Heart left ventricle (tissue), 16 donors: ENCODE data around the gene QSOX2. TPM values are rescaled to one million over a fixed set of nuclear protein-coding genes. Genes with fewer than 3 reads are reported as not detected.

Source experiments
- ATAC-seq, 4 donors: fragments of 200-7000 bp; cut with Tn5 transposase; one replicate each; pipeline ENCODE4 v1.9.1; 2020 to 2022; ENCODE audit warnings: moderate library complexity in 4 of 4, mild to moderate bottlenecking in 3 of 4, moderate number of reproducible peaks in 1 of 4
- DNase-seq, 5 donors: peaks; one replicate each; pipeline ENCODE4 v3.0.0-alpha.2; 2020
- H3K27ac ChIP-seq, 12 donors: fragments of 200-600 bp; sonication (generic) in 4 of 12; one replicate each; pipeline versions ENCODE4 v1.5.0 to v1.8.0; 2016 to 2022; ENCODE audit warnings: mild to moderate bottlenecking in 2 of 12
- H3K27me3 ChIP-seq, 9 donors: fragments of 200-600 bp; sonication (generic) in 2 of 9; one replicate each; pipeline versions ENCODE4 v1.5.1 to v1.8.0; 2016 to 2022; ENCODE audit warnings: mild to moderate bottlenecking in 3 of 9
- H3K36me3 ChIP-seq, 9 donors: fragments of 200-600 bp; sonication (generic) in 2 of 9; one replicate each; pipeline versions ENCODE4 v1.5.0 to v1.8.0; 2018 to 2022; ENCODE audit warnings: mild to moderate bottlenecking in 2 of 9
- H3K4me1 ChIP-seq, 12 donors: fragments of 200-600 bp; sonication (generic) in 4 of 12; one replicate each; pipeline versions ENCODE4 v1.5.0 to v1.8.0; 2016 to 2022; ENCODE audit warnings: mild to moderate bottlenecking in 3 of 12
- H3K4me3 ChIP-seq, 12 donors: fragments of 200-600 bp; sonication (generic) in 4 of 12; one replicate each; pipeline versions ENCODE4 v1.5.0 to v1.8.0; 2017 to 2022; ENCODE audit warnings: mild to moderate bottlenecking in 9 of 12, moderate library complexity in 4 of 12
- H3K9me3 ChIP-seq, 12 donors: fragments of 200-600 bp; sonication (generic) in 4 of 12; one replicate each; pipeline versions ENCODE4 v1.5.0 to v1.8.0; 2016 to 2022; ENCODE audit warnings: mild to moderate bottlenecking in 1 of 12
- POLR2A ChIP-seq, 2 donors: fragments of 450-650 bp; IDR thresholded peaks; one replicate each; pipeline ENCODE4 v1.6.1; 2017; ENCODE audit warnings: antibody characterized with exemption in 2 of 2, mild to moderate bottlenecking in 2 of 2, moderate library complexity in 2 of 2
- WGBS, 4 donors: extraction: QIAGEN DNeasy Blood & Tissue Kit in 2 of 4; methylation state at CpG; one replicate each; pipeline versions ENCODE4 v1.1.5 to v1.1.7; 2013 to 2018; 5-methylcytosine and 5-hydroxymethylcytosine counted together
- intact Hi-C, 10 donors: fragments of 100-400 bp; cut with DNase I; formaldehyde crosslinking; loops; one replicate each; pipeline versions ENCODE4 v1.11.1 to v1.14.2; 2022
- polyA plus RNA-seq, 2 donors: library from polyadenylated mRNA; stranded (reverse); fragments of 200-250 nt; gene quantifications; one replicate each; pipeline ENCODE4 v1.2.3, GENCODE V29; 2013
- total RNA-seq, 9 donors: library from RNA; depleted of rRNA in 2 of 9; stranded (reverse); fragments of >200 nt in 2 of 9; fragmentation: NEBNext Ultra II Directional in 3 of 9; extraction: Animal tissue kit (Norgen Biotek cat#: 25700) in 3 of 9; gene quantifications; one replicate each; pipeline versions ENCODE4 v1.1.0 to v1.2.4, GENCODE V29; 2016 to 2023
- TF ChIP-seq, protein P1 (sequence below), 12 donors: fragments of 200-600 bp; sonication (generic) in 4 of 12; IDR thresholded peaks; one replicate each; pipeline versions ENCODE4 v1.5.0 to v1.8.0; 2018 to 2022; ENCODE audit warnings: antibody characterized with exemption in 12 of 12, mild to moderate bottlenecking in 5 of 12
- donor health status: ischemic (EF 13 %, LVEDD 7.1; RV severe dilation, severe dysfunction).
- donor health status: healthy with polysubstance abuse.
- donor health status: DM: no; HTN: yes; CAD: no.
- donor health status: DM: no; HTN: no; CAD: no.
- donor health status: ischemic (EF 25% LVEDD 6.9; RV normal size, moderate dysfunction).
- donor health status: ischemic (EF 25% LVEDD 5.7; RV mildly dilated, moderate dysfunction).
- donor health status: healthy.
- donor health status: DM: yes; HTN: yes; CAD: no.
- donor health status: ischemic (EF 35%, LVEDD 5.7; RV mildly dilated, moderate dysfunction).
- donor health status: nonischemic (EF 11% LVEDD 7.7; RV severe dilation, severe dysfunction).
- donor health status: DM: yes; HTN: yes; CAD: no.
- donor health status: PGD.
- donor health status: ischemic (EF 29% LVEDD 5.4; RV normal size, mild dysfunction).
- donor health status: nonischemic (EF 23%, LVEDD 6.1; RV moderate dilation, normal function).

The QSOX2 gene
- total and polyA plus RNA-seq, 11 donors = 4.3 to 9.9 (median 5.9) TPM

- no peak overlapping the region for H3K27ac ChIP-seq
- intact Hi-C loops = loop anchor here in 9 of 10 donors (2.0 to 10.0 kb wide), 8 partner anchors 110 to 680 kb away; partner anchors contain the start of gene UBAC1 (in 1 of the 9)
- no peak for DNase-seq
- no peak for TF ChIP-seq POLR2A (IDR thresholded peaks at IDR 0.05)
- TF ChIP-seq, protein P1, sequence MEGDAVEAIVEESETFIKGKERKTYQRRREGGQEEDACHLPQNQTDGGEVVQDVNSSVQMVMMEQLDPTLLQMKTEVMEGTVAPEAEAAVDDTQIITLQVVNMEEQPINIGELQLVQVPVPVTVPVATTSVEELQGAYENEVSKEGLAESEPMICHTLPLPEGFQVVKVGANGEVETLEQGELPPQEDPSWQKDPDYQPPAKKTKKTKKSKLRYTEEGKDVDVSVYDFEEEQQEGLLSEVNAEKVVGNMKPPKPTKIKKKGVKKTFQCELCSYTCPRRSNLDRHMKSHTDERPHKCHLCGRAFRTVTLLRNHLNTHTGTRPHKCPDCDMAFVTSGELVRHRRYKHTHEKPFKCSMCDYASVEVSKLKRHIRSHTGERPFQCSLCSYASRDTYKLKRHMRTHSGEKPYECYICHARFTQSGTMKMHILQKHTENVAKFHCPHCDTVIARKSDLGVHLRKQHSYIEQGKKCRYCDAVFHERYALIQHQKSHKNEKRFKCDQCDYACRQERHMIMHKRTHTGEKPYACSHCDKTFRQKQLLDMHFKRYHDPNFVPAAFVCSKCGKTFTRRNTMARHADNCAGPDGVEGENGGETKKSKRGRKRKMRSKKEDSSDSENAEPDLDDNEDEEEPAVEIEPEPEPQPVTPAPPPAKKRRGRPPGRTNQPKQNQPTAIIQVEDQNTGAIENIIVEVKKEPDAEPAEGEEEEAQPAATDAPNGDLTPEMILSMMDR (IDR thresholded peaks at IDR 0.05) = no peak
- H3K27me3 ChIP-seq = peaks cover 0 to 25% (median 9%) of the 10 kb centered on the region in 9 donors
- H3K4me3 ChIP-seq = no peak overlapping the region
- peaks cover 0 to 7% (median 0%) of the 10 kb centered on the region in 12 donors for H3K9me3 ChIP-seq
- ATAC-seq = no peak
- H3K4me1 ChIP-seq = peaks cover 0 to 10% (median 5%) of the 10 kb centered on the region in 12 donors
- H3K36me3 ChIP-seq = no peaks in the 10 kb centered on the region
- 63 to 72% (median 67%) methylated on average over 8 to 14 of the region's 14 CpGs for WGBS, 4 donors
Measured at GRCh38 chr9:136282272-136282861, 36.8 kb upstream of the QSOX2 start.

DNA sequence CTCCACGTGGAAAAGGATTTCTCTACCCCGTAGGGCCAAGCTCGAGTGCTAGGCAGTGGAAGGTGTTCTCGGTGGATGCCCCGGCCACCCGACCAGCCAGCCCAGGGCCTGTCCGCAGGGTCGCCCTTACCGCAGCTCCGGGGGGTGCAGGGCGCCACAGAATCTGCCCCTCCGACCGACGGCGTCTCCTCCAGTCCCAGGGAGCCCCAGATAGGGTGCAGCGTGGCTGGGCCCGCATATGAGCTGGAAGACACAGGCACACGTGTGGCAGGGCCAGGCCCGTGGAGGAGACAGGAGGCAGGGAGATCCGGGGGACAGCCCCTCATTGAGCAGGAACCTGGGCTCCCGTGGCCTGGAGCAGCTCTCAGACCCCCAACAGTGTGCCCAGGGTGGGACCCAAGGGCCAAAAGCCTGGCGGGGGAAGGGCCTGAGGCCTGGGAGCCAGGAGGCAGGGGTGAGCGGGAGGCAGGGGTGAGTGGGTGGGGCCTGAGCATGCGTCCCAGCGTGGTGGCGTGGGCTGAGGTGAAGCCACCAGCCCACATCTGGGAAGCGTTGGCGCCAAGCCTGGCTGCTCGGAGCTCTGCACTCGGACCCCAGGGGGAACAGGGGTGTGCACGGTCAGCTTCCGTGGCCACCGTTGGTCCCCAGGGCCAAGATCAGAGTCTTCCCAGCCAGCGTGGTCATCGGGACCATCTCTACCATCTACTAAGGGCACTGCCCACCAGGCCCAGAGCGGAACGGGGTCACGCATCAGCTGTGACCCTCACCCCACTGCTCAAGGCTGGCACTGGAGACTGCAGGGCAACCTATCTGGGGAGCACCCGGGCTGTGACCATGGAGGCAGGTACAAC, 36.0 kb upstream of the QSOX2 start:
- 83 to 87% (median 86%) methylated on average over 11 to 39 of the region's 39 CpGs for WGBS, 4 donors
- Histone ChIP-seq H3K27me3 (peaks cover 0 to 28% (median 9%) of the 10 kb centered on the region in 9 donors), H3K36me3 (no peaks in the 10 kb centered on the region), H3K4me1 (peaks cover 0 to 10% (median 5%) of the 10 kb centered on the region in 12 donors), H3K4me3 (no peak overlapping the region), H3K9me3 (peaks cover 0 to 7% (median 0%) of the 10 kb centered on the region in 12 donors), H3K27ac (no peak overlapping the region)
- DNase-seq = no peak
- intact Hi-C loops = loop anchor here in 9 of 10 donors (2.0 to 10.0 kb wide), 8 partner anchors 109 to 679 kb away; partner anchors contain the start of gene UBAC1 (in 1 of the 9)
- TF ChIP-seq, protein P1 (IDR thresholded peaks at IDR 0.05) = no peak
- no peak for TF ChIP-seq POLR2A (IDR thresholded peaks at IDR 0.05)
- ATAC-seq = no peak

DNA sequence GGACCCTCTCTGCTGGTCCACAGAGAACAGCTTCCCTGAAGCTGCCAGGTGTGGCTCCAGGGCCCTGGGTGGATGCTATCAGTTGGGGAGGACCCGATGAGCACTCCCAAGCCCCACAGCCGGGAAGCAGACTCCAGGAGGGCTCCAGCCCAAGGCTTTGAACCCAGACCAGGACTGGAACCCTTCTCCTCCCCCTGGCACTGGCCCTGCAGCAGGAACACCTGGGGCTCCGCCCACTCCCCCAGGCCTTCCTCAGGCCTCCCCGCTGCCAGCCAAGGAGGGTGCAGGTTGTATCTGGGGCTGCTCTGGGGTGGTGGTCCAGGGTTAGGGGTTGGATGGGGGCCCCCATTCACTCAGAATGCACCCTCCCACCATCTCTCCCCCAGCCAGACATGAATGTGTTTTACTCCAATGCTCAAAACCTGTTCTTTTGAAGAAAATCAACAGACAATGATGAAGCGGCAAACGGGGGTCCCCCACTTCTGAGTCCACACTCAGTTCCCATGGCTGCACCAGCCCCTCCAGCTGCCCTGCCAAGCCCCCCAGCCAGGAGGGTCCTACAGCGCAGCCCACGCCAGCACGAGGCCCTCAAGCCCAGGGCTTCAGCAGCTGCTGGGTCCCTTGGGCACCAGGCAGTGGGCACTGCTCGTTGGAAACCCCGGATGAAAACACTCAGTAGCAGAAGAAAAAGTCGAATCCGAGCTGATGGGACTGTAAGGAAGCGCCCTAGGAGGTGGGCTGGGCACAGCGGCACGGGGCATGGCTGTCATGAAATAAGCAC, 35.1 kb upstream of the QSOX2 start:
- H3K9me3 ChIP-seq = peaks cover 0 to 7% (median 0%) of the 10 kb centered on the region in 12 donors
- H3K27ac ChIP-seq = no peak overlapping the region
- no peak overlapping the region for H3K4me3 ChIP-seq
- H3K36me3 ChIP-seq = no peaks in the 10 kb centered on the region
- 82 to 89% (median 84%) methylated on average over 15 to 16 of the region's 16 CpGs for WGBS, 4 donors
- peaks cover 0 to 32% (median 4%) of the 10 kb centered on the region in 9 donors for H3K27me3 ChIP-seq
- intact Hi-C loops = loop anchor here in 8 of 10 donors (5.0 to 10.0 kb wide), 6 partner anchors 108 to 678 kb away; partner anchors contain the start of gene UBAC1 (in 1 of the 8)
- DNase-seq (no peak), ATAC-seq (no peak)
- no peak for TF ChIP-seq POLR2A (IDR thresholded peaks at IDR 0.05)
- TF ChIP-seq, protein P1 (IDR thresholded peaks at IDR 0.05) = no peak
- H3K4me1 ChIP-seq = peaks cover 0 to 10% (median 5%) of the 10 kb centered on the region in 12 donors
